Mammary epithelial cell (primary cell): Measurements from ENCODE around the gene PINK1.
"Not testable (repeated sequence)": the region's sequence is repeated elsewhere in the genome, so short reads cannot be mapped to it uniquely, and the experiment has no call there.

ENCODE experiments used
- EZH2 ChIP-seq: IDR thresholded peaks from 2 replicates; pipeline ENCODE4 v1.6.1; 2012; ENCODE audit warnings: low read length, inconsistent platforms, borderline replicate concordance
- TF ChIP-seq, protein P1 (sequence below), 2 donors: IDR thresholded peaks in 1 of 2; conservative IDR thresholded peaks in 1 of 2; 2 replicates each; pipeline ENCODE4 v1.5.1; 2011 to 2012; ENCODE audit warnings: inconsistent platforms in 2 of 2, low read length in 2 of 2, mild to moderate bottlenecking in 2 of 2, control low read depth in 1 of 2, low read depth in 1 of 2; ENCODE audit not compliant: insufficient read depth in 1 of 2; ENCODE audit errors: extremely low read depth in 1 of 2

DNA sequence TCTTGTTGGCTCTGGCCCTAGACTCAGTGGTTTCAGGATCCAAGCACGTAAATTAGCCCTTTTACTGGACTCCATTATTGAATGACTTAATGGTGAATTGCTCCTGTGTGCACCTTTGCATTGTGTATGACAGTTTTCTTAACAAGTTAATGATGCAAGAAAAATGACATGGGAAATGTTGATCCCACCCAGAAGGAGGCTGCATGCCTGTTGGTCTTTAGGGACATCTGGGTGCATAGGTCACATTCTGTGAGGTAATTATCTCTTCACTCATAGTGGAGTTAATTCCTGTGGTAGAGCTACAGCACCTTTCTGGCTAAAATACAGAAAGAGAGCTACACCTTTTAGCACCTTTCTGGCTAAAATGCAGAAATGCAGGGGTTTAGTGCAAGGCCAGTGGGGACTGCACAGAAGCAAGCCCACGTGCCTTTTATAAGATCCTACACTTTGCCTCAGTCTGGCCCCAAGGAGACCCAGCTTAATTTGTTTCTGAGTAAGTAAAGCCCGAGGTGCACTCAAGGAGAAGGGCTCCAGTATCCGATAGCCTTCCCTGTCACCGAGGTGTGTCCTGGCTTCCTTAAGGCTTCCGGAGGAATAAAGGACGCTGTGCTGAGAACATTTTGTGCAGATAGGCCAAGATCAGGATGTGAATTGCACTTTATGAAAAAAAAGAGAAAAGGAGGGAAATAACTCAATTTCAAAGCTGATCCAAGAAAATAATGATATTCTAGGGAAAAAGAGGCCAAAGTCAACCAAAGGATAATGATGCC, 26.3 kb upstream of the PINK1 start:
- TF ChIP-seq, protein P1, sequence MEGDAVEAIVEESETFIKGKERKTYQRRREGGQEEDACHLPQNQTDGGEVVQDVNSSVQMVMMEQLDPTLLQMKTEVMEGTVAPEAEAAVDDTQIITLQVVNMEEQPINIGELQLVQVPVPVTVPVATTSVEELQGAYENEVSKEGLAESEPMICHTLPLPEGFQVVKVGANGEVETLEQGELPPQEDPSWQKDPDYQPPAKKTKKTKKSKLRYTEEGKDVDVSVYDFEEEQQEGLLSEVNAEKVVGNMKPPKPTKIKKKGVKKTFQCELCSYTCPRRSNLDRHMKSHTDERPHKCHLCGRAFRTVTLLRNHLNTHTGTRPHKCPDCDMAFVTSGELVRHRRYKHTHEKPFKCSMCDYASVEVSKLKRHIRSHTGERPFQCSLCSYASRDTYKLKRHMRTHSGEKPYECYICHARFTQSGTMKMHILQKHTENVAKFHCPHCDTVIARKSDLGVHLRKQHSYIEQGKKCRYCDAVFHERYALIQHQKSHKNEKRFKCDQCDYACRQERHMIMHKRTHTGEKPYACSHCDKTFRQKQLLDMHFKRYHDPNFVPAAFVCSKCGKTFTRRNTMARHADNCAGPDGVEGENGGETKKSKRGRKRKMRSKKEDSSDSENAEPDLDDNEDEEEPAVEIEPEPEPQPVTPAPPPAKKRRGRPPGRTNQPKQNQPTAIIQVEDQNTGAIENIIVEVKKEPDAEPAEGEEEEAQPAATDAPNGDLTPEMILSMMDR (conservative IDR thresholded peaks at IDR 0.05 in 1 of 2, IDR thresholded peaks at IDR 0.05 in 1 of 2; ENCODE audit: extremely low read depth in 1 of 2, insufficient read depth in 1 of 2, low read depth in 1 of 2, low read length in 2 of 2), result not testable (repeated sequence)
- not testable (repeated sequence) for TF ChIP-seq EZH2
